Measurements from ENCODE around the gene CDC14C. TPM values are rescaled to one million over a fixed set of nuclear protein-coding genes. Genes with fewer than 3 reads are reported as not detected.

Gene CDC14C
- total and polyA plus RNA-seq, 2 of the 4 experiments (the other 2 are of a cell fraction), result under 0.01 TPM; not detected in 1

GRCh38 chr7:48938539-48939295 lies 14.4 kb downstream of the CDC14C start:
- ATAC-seq (ENCODE audit: low read depth) (no peak), DNase-seq (no peak)
- H3K36me3 ChIP-seq (ENCODE audit: control insufficient read depth, insufficient read depth, low read length), result no peaks in the 10 kb centered on the region
- H4K5ac ChIP-seq (ENCODE audit: low read depth, low read length), result no peak overlapping the region
- no peak overlapping the region for H2AFZ ChIP-seq (replicated peaks; ENCODE audit: low read length, poor library complexity)
- H3K4me3 ChIP-seq (ENCODE audit: insufficient read depth, low read depth, low read length), result no peak overlapping the region
- no peak overlapping the region for H3K18ac ChIP-seq (ENCODE audit: low read depth, low read length)
- no peak overlapping the region for H3K27ac ChIP-seq (ENCODE audit: insufficient read depth, low read length)
- H3K56ac ChIP-seq (ENCODE audit: extremely low read depth, insufficient read depth, low read length), result no peak overlapping the region
- H2BK15ac ChIP-seq (ENCODE audit: low read depth, low read length), result no peak overlapping the region
- ChIA-PET POLR2A (ENCODE audit: unreplicated experiment) (no interaction called here), CTCF (no interaction called here)
- TF ChIP-seq NFE2L2 (IDR thresholded peaks at IDR 0.05; ENCODE audit: low read depth, low read length), result no peak
- no peak for TF ChIP-seq CHD1 (IDR thresholded peaks at IDR 0.05; ENCODE audit: low read depth, low read length)
- no peak for TF ChIP-seq POLR2A (IDR thresholded peaks at IDR 0.05; ENCODE audit: low read depth, low read length)
- no peak for TF ChIP-seq SMC3 (IDR thresholded peaks at IDR 0.05; ENCODE audit: low read depth, low read length)
- TF ChIP-seq, protein P1, sequence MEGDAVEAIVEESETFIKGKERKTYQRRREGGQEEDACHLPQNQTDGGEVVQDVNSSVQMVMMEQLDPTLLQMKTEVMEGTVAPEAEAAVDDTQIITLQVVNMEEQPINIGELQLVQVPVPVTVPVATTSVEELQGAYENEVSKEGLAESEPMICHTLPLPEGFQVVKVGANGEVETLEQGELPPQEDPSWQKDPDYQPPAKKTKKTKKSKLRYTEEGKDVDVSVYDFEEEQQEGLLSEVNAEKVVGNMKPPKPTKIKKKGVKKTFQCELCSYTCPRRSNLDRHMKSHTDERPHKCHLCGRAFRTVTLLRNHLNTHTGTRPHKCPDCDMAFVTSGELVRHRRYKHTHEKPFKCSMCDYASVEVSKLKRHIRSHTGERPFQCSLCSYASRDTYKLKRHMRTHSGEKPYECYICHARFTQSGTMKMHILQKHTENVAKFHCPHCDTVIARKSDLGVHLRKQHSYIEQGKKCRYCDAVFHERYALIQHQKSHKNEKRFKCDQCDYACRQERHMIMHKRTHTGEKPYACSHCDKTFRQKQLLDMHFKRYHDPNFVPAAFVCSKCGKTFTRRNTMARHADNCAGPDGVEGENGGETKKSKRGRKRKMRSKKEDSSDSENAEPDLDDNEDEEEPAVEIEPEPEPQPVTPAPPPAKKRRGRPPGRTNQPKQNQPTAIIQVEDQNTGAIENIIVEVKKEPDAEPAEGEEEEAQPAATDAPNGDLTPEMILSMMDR (conservative IDR thresholded peaks at IDR 0.05; ENCODE audit: low read depth, low read length), result no peak
- no peak for TF ChIP-seq MAZ (IDR thresholded peaks at IDR 0.05; ENCODE audit: borderline replicate concordance, low read depth, low read length)
- no peak for TF ChIP-seq RFX5 (IDR thresholded peaks at IDR 0.05; ENCODE audit: low read depth, low read length)
- no peak for TF ChIP-seq FOS (IDR thresholded peaks at IDR 0.05; ENCODE audit: low read depth, low read length)
- TF ChIP-seq MAFK (IDR thresholded peaks at IDR 0.05; ENCODE audit: low read depth, low read length), result no peak
- no peak for TF ChIP-seq MXI1 (IDR thresholded peaks at IDR 0.05; ENCODE audit: borderline replicate concordance, low read depth, low read length)
- no peak for TF ChIP-seq RCOR1 (IDR thresholded peaks at IDR 0.05; ENCODE audit: insufficient replicate concordance, low read length)
- no peak for TF ChIP-seq CEBPB (IDR thresholded peaks at IDR 0.05; ENCODE audit: low read depth, low read length)
- no peak for TF ChIP-seq USF2 (IDR thresholded peaks at IDR 0.05; ENCODE audit: low read depth, low read length)
- no peak for TF ChIP-seq ELK1 (IDR thresholded peaks at IDR 0.05; ENCODE audit: borderline replicate concordance, low read depth, low read length)
- TF ChIP-seq BHLHE40 (IDR thresholded peaks at IDR 0.05; ENCODE audit: low read depth, low read length), result no peak
- no peak for TF ChIP-seq RAD21 (IDR thresholded peaks at IDR 0.05; ENCODE audit: low read length)
- no peak overlapping the region for H4K8ac ChIP-seq (ENCODE audit: low read depth in 2 of 2, low read length in 2 of 2)
- H3K27me3 ChIP-seq (ENCODE audit: control insufficient read depth, insufficient read depth, low read length), result no peaks in the 10 kb centered on the region
- H2AK9ac ChIP-seq (replicated peaks; ENCODE audit: low read depth, low read length, poor library complexity), result no peak overlapping the region
- intact Hi-C loops (cut with micrococcal nuclease), result no loop called here
- H4K91ac ChIP-seq (ENCODE audit: insufficient read depth, low read depth, low read length), result no peak overlapping the region
- in situ Hi-C loops (cut with MboI; ENCODE audit: low sequenced_read_pairs), result no loop called here
- no peaks in the 10 kb centered on the region for H4K20me1 ChIP-seq (ENCODE audit: insufficient read depth, low read length)
- H3K4me2 ChIP-seq (ENCODE audit: low read depth, low read length), result no peak overlapping the region
- H2BK5ac ChIP-seq (ENCODE audit: low read depth, low read length, poor library complexity, severe bottlenecking), result no peak overlapping the region
- H3K9ac ChIP-seq (ENCODE audit: low read depth, low read length), result no peak overlapping the region
- BruUV-seq (replicated peaks), result no TSS peak
- no peaks in the 10 kb centered on the region for H3K4me1 ChIP-seq (ENCODE audit: control insufficient read depth, insufficient read depth, low read length)
- no peaks in the 10 kb centered on the region for H3K79me1 ChIP-seq (ENCODE audit: low read depth in 1 of 2, low read length in 2 of 2)
- H2BK20ac ChIP-seq (ENCODE audit: low read depth, low read length), result no peak overlapping the region
- H2BK120ac ChIP-seq (ENCODE audit: low read depth, low read length), result no peak overlapping the region
- no peak overlapping the region for H3K14ac ChIP-seq (replicated peaks; ENCODE audit: low read depth, low read length)
- H3K9me3 ChIP-seq (ENCODE audit: control insufficient read depth, insufficient read depth, low read length), result no peaks in the 10 kb centered on the region
- no peaks in the 10 kb centered on the region for H3K9me1 ChIP-seq (ENCODE audit: insufficient read depth, low read length)
- H3K4ac ChIP-seq (ENCODE audit: low read depth, low read length), result no peak overlapping the region
- dilution Hi-C loops (cut with HindIII; ENCODE audit: low sequenced_read_pairs, unreplicated experiment), result no loop called here
- no peak overlapping the region for H3K23ac ChIP-seq (ENCODE audit: low read depth, low read length)
- WGBS, 2 experiments (ENCODE audit: extremely low coverage in 2 of 2, insufficient read length in 1 of 2), result no CpG with 5 or more reads among the region's 4 CpGs
- H2AK5ac ChIP-seq (ENCODE audit: low read depth, low read length), result no peak overlapping the region

All from IMR-90 (cell line).